GM12892 (cell line): ENCODE data around the gene PNN.

Source experiments
- POLR2A ChIP-seq: IDR thresholded peaks from 2 replicates; pipeline ENCODE4 v1.6.1; 2011; ENCODE audit warnings: low read depth, low read length, control low read depth
- POLR2AphosphoS5 ChIP-seq: IDR thresholded peaks from 2 replicates; pipeline ENCODE4 v1.6.1; 2011; ENCODE audit warnings: low read depth, low read length, control low read depth

DNA sequence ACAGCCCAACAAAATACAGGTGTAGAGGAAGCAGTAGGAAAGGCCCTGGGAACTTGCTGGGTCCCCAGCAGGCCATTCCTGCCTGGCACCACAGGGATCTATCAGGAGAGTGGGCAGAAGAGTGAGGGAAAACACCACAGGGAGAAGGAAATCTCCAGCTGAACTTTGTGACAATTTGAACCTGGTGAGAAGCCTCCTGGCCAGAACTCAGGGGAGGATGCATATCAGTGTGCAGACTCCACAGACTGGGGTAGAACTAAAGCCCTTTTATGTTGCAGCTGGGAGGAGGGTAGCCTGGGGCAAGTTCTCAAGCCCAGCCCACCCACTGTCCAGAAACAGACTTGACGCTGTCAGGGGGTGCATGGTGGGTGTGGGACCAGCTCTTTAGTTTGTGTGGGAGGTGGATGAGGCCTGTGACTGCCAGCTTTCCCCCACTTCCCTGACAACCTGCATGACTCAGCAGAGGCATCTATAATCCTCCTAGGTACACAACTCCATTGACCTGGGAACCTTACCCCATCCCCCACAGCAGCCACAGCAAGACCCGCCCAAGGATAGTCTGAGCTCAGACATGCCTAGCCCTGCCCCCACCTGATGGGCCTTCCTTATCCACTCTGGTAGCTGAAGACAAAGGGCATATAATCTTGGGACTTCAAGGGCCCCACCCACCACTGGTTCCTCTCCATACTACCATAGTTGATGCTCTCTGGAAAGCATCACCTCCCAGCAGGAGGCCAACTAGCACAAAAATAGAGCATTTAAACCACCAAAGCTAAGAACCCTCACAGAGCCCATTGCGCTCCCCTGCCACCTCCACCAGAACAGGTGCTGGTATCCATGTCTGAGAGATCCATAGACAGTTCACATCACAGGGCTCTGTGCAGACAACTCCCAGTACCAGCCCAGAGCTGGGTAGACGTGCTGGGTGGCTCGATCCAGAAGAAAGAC, 28.9 kb downstream of the PNN start:
- TF ChIP-seq POLR2A (no peak), POLR2AphosphoS5 (no peak)
